GM21515 (cell line): ENCODE measurements around the gene ZC3H6.
"Not testable (repeated sequence)": the region's sequence is repeated elsewhere in the genome, so short reads cannot be mapped to it uniquely, and the experiment has no call there.

Source experiments
- ATAC-seq: cut with Tn5 transposase; IDR thresholded peaks from one replicate; pipeline ENCODE4 v1.9.1; 2021; ENCODE audit not compliant: unreplicated experiment

The ZC3H6 gene

GRCh38 chr2:112321375-112322320 is 46.3 kb downstream of the ZC3H6 start:
- ATAC-seq, result no peak

DNA sequence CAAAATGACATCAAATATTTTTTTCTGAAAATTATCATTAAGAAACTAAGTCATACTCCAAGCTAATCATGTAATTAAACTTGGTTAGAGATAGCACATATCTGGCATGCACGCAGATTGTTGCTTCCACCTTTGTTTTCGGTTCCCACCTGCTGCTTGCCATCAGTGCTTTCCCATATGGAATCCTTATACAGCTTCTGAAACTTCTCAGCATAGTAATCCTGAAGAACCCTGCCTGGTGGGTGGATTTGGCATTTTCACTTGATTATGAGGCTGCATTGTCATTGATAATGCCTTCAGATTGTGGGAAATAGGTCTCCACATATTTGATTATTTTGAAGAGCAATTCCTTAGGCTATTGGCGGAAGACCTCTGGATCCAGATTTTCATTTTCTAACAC is 47.5 kb downstream of the ZC3H6 start:
- ATAC-seq, result no peak

- ATAC-seq, result no peak
Observed at GRCh38 chr2:112332123-112332696, 56.8 kb downstream of the ZC3H6 start.

DNA sequence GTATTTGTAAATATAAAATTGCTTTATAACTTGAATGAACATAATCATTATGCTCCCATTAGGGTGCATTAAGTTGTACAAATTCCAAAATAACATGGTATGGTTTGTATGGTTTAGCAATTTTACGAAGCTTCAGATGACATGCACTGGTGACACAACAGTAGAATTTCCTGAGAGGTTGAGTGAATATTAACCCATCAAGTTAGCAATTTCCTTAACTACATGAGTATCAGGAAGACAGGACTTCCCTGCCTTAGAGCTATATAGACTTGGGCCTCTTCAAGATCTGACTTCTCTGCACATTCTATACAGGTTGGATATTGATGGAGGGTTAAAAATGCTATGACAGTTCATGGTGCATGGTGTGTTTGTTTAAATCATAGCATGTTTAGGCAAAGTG is 60.2 kb downstream of the ZC3H6 start:
- ATAC-seq, result no peak

GRCh38 chr2:112339986-112340385 is 64.6 kb downstream of the ZC3H6 start:
- no peak for ATAC-seq

DNA sequence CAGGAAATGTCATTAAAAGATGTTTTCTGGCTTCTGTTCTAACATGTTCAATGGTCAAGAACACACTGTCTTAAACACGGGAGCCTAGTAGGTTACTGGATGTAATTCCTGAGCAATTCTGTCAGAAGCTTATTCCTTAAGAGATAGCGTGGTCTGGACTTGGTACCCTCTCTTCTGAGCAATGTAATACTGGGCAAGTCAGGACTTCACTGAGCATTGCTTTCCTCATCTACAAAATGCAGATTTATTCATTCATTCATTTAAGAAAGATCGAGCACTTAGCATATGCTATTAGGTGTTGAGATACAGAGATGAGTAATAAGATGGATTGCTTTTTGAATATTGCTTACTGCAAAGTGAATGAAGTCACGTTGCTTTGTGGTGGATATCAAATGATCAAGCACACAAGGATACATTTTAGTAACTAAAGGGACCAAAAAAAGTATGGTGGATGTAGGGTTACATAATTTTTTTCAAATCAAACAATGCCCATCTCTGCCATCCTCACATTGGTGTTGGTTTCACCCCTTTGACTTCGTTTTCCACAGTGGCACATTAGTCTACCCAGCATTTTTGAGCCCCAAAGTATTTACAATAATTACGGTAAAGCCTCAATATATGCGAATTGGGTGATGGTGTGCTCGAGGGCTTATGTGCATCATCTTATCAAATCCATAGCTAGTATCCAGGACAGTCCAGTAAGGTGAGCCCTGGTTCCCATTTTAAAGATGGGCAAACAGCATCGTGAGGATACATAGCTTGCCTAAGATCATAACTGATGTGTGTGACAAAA is 65.3 kb downstream of the ZC3H6 start:
- no peak for ATAC-seq

DNA sequence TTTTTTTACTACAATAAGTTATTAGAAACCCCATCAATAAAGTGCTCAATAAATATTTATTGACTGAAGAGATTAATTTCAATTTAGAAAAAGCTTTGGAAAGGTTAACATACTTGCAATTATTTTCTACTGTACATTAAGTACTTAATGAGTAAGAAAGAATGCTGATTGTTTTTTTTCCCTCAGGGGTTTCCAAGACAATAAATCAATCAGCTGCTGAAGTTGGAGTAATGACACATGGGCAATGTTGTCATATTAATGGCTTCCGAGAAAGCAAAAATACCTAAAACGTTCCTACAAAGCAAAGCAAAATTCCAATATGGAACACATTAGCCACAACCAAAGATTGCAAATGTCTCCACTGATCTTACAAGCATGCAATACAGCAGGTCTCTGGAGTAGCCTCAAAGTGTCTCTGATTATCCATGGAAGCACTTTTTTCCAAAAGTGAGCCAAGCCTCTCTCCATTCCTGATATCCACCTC is 66.7 kb downstream of the ZC3H6 start:
- ATAC-seq, result no peak

DNA sequence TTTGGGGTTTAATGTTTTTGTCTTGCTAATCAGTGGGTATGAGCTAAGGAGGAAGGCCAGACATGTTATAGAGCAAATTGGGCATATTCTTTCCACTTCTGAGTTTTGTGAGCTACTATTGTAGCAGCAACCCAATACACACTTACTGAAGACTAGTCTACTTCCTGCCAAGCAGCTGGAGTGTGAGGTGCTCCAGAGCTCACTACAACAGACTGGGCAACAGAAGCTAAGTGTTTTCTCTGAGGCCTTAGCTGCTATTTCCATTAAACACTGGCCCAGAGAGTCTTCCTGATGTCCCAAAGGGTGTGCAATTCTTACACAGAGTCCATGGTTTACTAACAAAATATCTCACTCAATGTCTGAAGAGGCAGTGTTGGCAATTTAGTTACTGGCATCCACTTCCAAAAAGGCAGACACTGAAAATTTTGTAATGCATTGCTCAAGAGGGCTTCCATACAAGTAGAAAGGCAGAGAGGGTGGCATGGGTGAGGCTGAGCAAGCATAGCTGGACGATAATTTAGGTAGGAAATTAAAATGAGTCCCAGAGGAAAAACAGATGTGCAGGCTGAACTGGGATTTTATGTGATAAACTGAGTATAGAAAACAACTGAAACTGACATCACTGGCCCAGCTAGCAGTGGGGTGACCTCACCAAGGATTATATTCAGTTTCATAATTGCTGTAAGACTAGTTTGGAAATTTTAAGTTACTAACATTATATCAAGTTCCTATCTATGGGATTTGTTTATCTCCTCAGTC is 68.6 kb downstream of the ZC3H6 start:
- ATAC-seq, result no peak

GRCh38 chr2:112345030-112346027 is 69.9 kb downstream of the ZC3H6 start:
- ATAC-seq, result no peak

DNA sequence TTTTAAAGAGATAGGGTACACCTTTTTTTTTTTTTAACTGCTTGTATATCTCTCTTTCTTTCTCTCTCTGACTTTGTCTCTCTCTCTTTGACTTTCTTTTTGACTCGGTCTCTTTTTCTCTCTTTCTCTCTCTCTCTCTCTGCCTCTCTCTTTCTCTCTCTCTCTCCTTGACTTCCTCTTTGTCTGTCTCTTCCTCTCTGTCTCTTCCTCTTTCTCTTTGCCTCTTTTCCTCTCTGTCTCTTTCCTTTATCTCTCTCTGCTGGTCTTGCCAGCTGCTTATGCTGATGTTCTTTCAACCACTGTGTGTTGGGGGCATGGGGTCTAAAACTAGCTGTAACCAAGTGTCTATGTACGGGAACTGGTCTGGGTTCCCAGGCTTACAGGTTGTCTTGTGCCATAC is 76.9 kb downstream of the ZC3H6 start:
- not testable (repeated sequence) for ATAC-seq

DNA sequence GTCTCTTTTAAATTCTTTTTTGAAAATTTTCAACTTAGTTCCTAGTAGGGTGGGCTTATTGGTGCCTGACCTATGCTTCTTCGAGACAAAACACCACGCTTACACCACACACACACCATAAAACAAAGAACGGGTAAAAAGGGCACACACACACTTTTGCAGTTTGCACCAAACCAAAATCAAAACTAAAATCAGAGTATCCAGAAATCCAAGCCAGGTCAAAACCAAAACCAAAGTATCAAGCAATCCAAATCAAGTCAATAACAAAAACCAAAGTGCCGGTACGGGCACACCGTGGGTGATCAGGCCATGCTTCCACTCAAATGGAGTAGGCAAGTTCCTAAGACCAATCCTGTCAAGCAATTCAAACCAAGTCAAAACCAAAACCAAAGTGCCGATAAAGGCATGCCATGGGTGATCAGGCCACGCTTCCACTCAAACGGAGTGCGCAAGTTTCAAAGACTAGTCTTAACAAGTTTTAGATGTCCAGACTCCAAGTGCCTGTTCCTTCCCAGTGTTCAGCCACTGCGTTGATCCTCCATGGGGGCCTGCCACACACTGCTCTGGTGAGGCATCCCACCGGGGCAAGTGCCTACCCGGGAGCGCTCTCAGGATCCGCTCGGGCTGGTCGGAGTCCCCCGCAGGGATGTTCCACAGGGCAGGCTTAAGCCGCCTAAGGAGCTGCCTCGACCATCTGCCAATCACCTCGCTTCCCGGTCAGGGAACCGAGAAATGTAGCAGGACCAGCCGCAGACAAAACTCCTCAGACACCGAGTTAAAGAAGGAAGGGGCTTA is 77.6 kb downstream of the ZC3H6 start:
- ATAC-seq, result not testable (repeated sequence)

GRCh38 chr2:112354335-112354734 is 78.9 kb downstream of the ZC3H6 start:
- ATAC-seq, result not testable (repeated sequence)

GRCh38 chr2:112360055-112360454 is 84.7 kb downstream of the ZC3H6 start:
- not testable (repeated sequence) for ATAC-seq
